ENCODE measurements around the gene KCNK13. TPM values are rescaled to one million over a fixed set of nuclear protein-coding genes. Genes with fewer than 3 reads are reported as not detected.

KCNK13 gene
- total and polyA plus RNA-seq, 2 of the 13 experiments (the other 11 are each of a cell fraction or from before 2014, with no cell fraction given), result 0.08 to 0.29 TPM

DNA sequence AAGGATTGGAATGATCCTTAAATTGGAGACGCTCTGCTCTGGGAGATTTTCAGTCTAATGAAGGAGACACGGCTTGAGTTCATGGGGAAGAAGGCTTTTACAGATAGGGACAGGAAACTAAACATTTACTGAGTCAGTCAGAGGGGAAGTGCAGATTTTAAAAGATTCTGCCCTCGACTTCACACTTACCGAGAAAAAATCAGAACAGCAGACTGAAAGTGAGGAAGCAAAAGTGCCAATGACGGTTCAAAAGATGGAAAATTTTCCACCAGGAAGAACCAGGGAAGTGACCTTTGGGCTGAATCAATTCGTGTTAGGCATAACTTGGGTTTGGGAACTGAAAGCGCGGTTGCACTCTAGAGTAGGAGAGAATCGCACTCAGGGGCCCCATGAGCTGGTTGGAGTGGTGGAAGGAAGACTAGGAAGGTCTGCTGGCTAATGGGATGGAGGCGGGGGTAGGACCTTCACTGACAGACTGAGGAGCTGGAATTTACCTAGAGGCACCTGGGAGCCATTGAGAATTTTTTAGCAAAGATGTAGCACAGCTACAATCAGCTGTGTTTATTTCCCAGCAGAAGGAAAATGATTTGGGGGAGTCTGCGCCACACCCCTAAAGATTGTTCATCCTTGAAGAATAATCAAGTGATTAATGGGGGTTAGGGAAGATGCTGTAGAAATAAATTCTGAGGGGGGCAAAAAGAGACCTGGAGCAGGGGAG is 1.2 kb downstream of the KCNK13 start:
- in situ Hi-C loops (cut with HindIII; ENCODE audit: extremely low pct_ligation_motif_present, low pct_unique_long_range_greater_than_20kb) (loop anchor here (5.0 kb wide), 1 partner anchor 91 kb away; no protein-coding TSS in a partner anchor), intact Hi-C loops (cut with micrococcal nuclease; ENCODE audit: unreplicated experiment) (no loop called here)
- Histone ChIP-seq H3K79me2 (ENCODE audit: insufficient read depth, low read length) (no peaks in the 10 kb centered on the region), H3K9ac (ENCODE audit: insufficient read depth, low read depth, low read length) (no peak overlapping the region), H2AFZ (ENCODE audit: low read length) (no peak overlapping the region), H3K36me3 (replicated peaks in 1 of 2; ENCODE audit: control insufficient read depth in 1 of 2, insufficient read depth in 2 of 2, low read length in 2 of 2) (no peaks in the 10 kb centered on the region), H3K27me3 (ENCODE audit: control insufficient read depth in 1 of 2, insufficient read depth in 2 of 2, low read length in 2 of 2) (peaks cover 3 to 43% of the 10 kb centered on the region in 2 experiments), H3K27ac (ENCODE audit: extremely low read length, insufficient read depth, low read length) (no peak overlapping the region), H4K20me1 (ENCODE audit: insufficient read depth, low read length) (no peaks in the 10 kb centered on the region), H3K4me3 (replicated peaks in 1 of 3; ENCODE audit: insufficient read depth in 1 of 3, low read depth in 2 of 3, low read length in 3 of 3) (peak overlapping the region in 2 of 3 experiments; percentile 21 to 72; a peak in 3 of 6 replicates), H3K4me1 (ENCODE audit: insufficient read depth, low read length) (peaks cover 24% of the 10 kb centered on the region), H3K9me3 (ENCODE audit: low read length) (no peaks in the 10 kb centered on the region), H3K4me2 (ENCODE audit: low read depth, low read length) (peak overlapping the region; percentile 84)
- ChIA-PET POLR2A (interaction anchor here (0.6 kb wide), 1 partner anchor 261 kb away, joined by 3 read pairs; no protein-coding TSS in a partner anchor), CTCF (ENCODE audit: low intra/inter-chr PET ratio, low total read pairs) (no interaction called here)
- ATAC-seq (peak; percentile 18), DNase-seq (ENCODE audit: low spot score) (no peak), FAIRE-seq (no peak)
- WGBS (ENCODE audit: low lambda C conversion rate), result 19% methylated on average over 11 of the region's 11 CpGs
- BruUV-seq (replicated peaks), result no TSS peak
- no peak for TF ChIP-seq ZBTB49 (CRISPR knock-in tag; IDR thresholded peaks at IDR 0.05; ENCODE audit: borderline replicate concordance)
- TF ChIP-seq, protein P1, sequence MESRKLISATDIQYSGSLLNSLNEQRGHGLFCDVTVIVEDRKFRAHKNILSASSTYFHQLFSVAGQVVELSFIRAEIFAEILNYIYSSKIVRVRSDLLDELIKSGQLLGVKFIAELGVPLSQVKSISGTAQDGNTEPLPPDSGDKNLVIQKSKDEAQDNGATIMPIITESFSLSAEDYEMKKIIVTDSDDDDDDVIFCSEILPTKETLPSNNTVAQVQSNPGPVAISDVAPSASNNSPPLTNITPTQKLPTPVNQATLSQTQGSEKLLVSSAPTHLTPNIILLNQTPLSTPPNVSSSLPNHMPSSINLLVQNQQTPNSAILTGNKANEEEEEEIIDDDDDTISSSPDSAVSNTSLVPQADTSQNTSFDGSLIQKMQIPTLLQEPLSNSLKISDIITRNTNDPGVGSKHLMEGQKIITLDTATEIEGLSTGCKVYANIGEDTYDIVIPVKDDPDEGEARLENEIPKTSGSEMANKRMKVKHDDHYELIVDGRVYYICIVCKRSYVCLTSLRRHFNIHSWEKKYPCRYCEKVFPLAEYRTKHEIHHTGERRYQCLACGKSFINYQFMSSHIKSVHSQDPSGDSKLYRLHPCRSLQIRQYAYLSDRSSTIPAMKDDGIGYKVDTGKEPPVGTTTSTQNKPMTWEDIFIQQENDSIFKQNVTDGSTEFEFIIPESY (CRISPR knock-in tag; IDR thresholded peaks at IDR 0.05), result no peak
- peak; percentile 82 for TF ChIP-seq GFI1 (CRISPR knock-in tag; IDR thresholded peaks at IDR 0.05; ENCODE audit: borderline replicate concordance)
- TF ChIP-seq, protein P2, sequence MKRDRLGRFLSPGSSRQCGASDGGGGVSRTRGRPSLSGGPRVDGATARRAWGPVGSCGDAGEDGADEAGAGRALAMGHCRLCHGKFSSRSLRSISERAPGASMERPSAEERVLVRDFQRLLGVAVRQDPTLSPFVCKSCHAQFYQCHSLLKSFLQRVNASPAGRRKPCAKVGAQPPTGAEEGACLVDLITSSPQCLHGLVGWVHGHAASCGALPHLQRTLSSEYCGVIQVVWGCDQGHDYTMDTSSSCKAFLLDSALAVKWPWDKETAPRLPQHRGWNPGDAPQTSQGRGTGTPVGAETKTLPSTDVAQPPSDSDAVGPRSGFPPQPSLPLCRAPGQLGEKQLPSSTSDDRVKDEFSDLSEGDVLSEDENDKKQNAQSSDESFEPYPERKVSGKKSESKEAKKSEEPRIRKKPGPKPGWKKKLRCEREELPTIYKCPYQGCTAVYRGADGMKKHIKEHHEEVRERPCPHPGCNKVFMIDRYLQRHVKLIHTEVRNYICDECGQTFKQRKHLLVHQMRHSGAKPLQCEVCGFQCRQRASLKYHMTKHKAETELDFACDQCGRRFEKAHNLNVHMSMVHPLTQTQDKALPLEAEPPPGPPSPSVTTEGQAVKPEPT (CRISPR knock-in tag; IDR thresholded peaks at IDR 0.05; ENCODE audit: low read depth), result no peak
- TF ChIP-seq ZNF775 (CRISPR knock-in tag; IDR thresholded peaks at IDR 0.05; ENCODE audit: borderline replicate concordance), result no peak
- TF ChIP-seq, protein P3, sequence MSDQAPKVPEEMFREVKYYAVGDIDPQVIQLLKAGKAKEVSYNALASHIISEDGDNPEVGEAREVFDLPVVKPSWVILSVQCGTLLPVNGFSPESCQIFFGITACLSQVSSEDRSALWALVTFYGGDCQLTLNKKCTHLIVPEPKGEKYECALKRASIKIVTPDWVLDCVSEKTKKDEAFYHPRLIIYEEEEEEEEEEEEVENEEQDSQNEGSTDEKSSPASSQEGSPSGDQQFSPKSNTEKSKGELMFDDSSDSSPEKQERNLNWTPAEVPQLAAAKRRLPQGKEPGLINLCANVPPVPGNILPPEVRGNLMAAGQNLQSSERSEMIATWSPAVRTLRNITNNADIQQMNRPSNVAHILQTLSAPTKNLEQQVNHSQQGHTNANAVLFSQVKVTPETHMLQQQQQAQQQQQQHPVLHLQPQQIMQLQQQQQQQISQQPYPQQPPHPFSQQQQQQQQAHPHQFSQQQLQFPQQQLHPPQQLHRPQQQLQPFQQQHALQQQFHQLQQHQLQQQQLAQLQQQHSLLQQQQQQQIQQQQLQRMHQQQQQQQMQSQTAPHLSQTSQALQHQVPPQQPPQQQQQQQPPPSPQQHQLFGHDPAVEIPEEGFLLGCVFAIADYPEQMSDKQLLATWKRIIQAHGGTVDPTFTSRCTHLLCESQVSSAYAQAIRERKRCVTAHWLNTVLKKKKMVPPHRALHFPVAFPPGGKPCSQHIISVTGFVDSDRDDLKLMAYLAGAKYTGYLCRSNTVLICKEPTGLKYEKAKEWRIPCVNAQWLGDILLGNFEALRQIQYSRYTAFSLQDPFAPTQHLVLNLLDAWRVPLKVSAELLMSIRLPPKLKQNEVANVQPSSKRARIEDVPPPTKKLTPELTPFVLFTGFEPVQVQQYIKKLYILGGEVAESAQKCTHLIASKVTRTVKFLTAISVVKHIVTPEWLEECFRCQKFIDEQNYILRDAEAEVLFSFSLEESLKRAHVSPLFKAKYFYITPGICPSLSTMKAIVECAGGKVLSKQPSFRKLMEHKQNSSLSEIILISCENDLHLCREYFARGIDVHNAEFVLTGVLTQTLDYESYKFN (CRISPR knock-in tag; conservative IDR thresholded peaks at IDR 0.05), result peak; percentile 38; the same call in 1 of the 2 replicates
- no peak for TF ChIP-seq MTF1 (CRISPR knock-in tag; IDR thresholded peaks at IDR 0.05)
- TF ChIP-seq, protein P4, sequence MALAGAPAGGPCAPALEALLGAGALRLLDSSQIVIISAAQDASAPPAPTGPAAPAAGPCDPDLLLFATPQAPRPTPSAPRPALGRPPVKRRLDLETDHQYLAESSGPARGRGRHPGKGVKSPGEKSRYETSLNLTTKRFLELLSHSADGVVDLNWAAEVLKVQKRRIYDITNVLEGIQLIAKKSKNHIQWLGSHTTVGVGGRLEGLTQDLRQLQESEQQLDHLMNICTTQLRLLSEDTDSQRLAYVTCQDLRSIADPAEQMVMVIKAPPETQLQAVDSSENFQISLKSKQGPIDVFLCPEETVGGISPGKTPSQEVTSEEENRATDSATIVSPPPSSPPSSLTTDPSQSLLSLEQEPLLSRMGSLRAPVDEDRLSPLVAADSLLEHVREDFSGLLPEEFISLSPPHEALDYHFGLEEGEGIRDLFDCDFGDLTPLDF (CRISPR knock-in tag; IDR thresholded peaks at IDR 0.05), result no peak
- TF ChIP-seq NR2F6 (IDR thresholded peaks at IDR 0.05), result no peak
- no peak for TF ChIP-seq NR2F6 (CRISPR knock-in tag; IDR thresholded peaks at IDR 0.05)

Measured in HepG2 (cell line).